Measurements from ENCODE around the gene AJM1.

- TF ChIP-seq CTCF (IDR thresholded peaks at IDR 0.05) (no peak), POLR2A (IDR thresholded peaks at IDR 0.05) (no peak)
Measured at GRCh38 chr9:136857166-136857565, 14.9 kb downstream of the AJM1 start.

Data from esophagus squamous epithelium (tissue), 4 donors.